DND-41 (cell line): ENCODE results near the gene VAV2.

ENCODE experiments used
- ATAC-seq: fragments of 200-7000 bp; cut with Tn5 transposase; 3 replicates; pipeline ENCODE4 v1.9.1; 2021; ENCODE audit warnings: low read depth; ENCODE audit not compliant: insufficient read depth
- DNase-seq: peaks from one replicate; pipeline ENCODE4 v3.0.0-alpha.2; 2020
- H2AFZ ChIP-seq: 2 replicates; pipeline ENCODE4 v1.6.0; 2012; ENCODE audit warnings: low read depth, low read length
- H3K27ac ChIP-seq: 2 replicates; pipeline ENCODE4 v1.5.1; 2012; ENCODE audit warnings: low read length, inconsistent platforms
- H3K27me3 ChIP-seq: fragments of 200-600 bp; sonication (generic); 2 replicates; pipeline ENCODE4 v1.6.0; 2012; ENCODE audit warnings: low read length, mild to moderate bottlenecking, inconsistent platforms; ENCODE audit not compliant: insufficient read depth, poor library complexity
- H3K36me3 ChIP-seq: 2 replicates; pipeline ENCODE4 v1.5.1; 2012; ENCODE audit warnings: low read length, inconsistent platforms; ENCODE audit not compliant: insufficient read depth
- H3K4me1 ChIP-seq: 2 replicates; pipeline ENCODE4 v1.5.1; 2012; ENCODE audit warnings: mild to moderate bottlenecking, low read length; ENCODE audit not compliant: insufficient read depth
- H3K4me2 ChIP-seq: 2 replicates; pipeline ENCODE4 v1.6.0; 2012; ENCODE audit warnings: mild to moderate bottlenecking, moderate library complexity, low read length, inconsistent platforms; ENCODE audit not compliant: insufficient read depth
- H3K4me3 ChIP-seq, 2 experiments: fragments of 200-600 bp in 1 of 2; shearing (Covaris generic) in 1 of 2; 2 replicates each; pipeline ENCODE4 v1.5.1; 2012 to 2016; ENCODE audit warnings: inconsistent platforms in 2 of 2, low read length in 2 of 2, mild to moderate bottlenecking in 2 of 2, low read depth in 1 of 2, moderate library complexity in 1 of 2
- H3K79me2 ChIP-seq: 2 replicates; pipeline ENCODE4 v1.6.0; 2012; ENCODE audit warnings: low read length, inconsistent platforms; ENCODE audit not compliant: insufficient read depth
- H3K9ac ChIP-seq: 2 replicates; pipeline ENCODE4 v1.6.0; 2012; ENCODE audit warnings: low read depth, mild to moderate bottlenecking, inconsistent platforms, low read length, moderate library complexity
- H3K9me3 ChIP-seq: 2 replicates; pipeline ENCODE4 v1.5.1; 2012; ENCODE audit warnings: low read length, moderate library complexity, mild to moderate bottlenecking, inconsistent platforms; ENCODE audit not compliant: insufficient read depth, severe bottlenecking
- H4K20me1 ChIP-seq: 2 replicates; pipeline ENCODE4 v1.6.0; 2012; ENCODE audit warnings: low read length; ENCODE audit not compliant: insufficient read depth
- EZH2 ChIP-seq: IDR thresholded peaks from 3 replicates; pipeline ENCODE4 v1.6.1; 2012; ENCODE audit warnings: borderline replicate concordance, low read depth, mild to moderate bottlenecking, moderate library complexity, low read length, inconsistent platforms; ENCODE audit not compliant: severe bottlenecking
- TF ChIP-seq, protein P1 (sequence below): IDR thresholded peaks from 2 replicates; pipeline ENCODE4 v1.5.1; 2012; ENCODE audit warnings: borderline replicate concordance, low read length, moderate library complexity, mild to moderate bottlenecking; ENCODE audit not compliant: poor library complexity, severe bottlenecking; ENCODE audit errors: extremely low read depth

VAV2 gene

DNA sequence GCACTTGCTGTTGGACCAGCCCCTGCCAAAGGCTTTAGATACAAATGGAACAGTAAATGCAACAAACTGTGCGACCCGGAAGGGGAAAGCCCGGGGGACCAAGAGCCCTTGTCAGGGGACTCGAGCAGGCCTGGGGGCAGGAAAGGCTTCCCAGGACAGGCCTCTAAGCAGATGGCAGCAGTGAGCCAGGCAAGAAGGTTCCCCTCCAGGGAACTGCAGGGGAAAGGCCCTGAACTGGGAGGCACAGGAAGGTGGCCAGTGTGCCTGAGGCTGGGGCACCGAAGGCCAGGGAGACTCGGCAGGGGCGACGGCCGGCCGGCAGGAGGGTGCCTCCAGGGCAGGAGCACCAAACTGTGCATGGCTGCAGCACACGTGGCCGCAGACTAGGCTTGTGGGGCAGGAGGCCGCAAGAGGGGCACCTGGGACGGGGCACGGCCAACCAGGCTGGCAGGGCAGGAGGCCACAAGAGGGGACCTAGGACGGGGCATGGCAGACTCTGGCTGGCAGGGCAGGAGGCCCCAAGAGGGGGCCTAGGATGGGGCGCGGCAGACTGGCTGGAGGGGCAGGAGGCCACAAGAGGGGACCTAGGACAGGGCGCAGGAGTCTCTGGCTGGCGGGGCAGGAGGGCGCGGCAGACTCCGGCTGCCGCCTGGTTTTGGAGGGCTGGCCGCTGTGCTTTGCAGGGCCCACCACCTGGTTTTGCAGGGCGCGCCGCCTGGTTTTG is 10.0 kb downstream of the VAV2 start:
- no peaks in the 10 kb centered on the region for H4K20me1 ChIP-seq
- DNase-seq (no peak), ATAC-seq (no peak)
- no peaks in the 10 kb centered on the region for H3K9me3 ChIP-seq
- H3K27ac ChIP-seq, result no peak overlapping the region
- H3K4me2 ChIP-seq, result no peak overlapping the region
- H3K27me3 ChIP-seq, result no peaks in the 10 kb centered on the region
- H3K79me2 ChIP-seq, result no peaks in the 10 kb centered on the region
- no peak for TF ChIP-seq EZH2
- TF ChIP-seq, protein P1, sequence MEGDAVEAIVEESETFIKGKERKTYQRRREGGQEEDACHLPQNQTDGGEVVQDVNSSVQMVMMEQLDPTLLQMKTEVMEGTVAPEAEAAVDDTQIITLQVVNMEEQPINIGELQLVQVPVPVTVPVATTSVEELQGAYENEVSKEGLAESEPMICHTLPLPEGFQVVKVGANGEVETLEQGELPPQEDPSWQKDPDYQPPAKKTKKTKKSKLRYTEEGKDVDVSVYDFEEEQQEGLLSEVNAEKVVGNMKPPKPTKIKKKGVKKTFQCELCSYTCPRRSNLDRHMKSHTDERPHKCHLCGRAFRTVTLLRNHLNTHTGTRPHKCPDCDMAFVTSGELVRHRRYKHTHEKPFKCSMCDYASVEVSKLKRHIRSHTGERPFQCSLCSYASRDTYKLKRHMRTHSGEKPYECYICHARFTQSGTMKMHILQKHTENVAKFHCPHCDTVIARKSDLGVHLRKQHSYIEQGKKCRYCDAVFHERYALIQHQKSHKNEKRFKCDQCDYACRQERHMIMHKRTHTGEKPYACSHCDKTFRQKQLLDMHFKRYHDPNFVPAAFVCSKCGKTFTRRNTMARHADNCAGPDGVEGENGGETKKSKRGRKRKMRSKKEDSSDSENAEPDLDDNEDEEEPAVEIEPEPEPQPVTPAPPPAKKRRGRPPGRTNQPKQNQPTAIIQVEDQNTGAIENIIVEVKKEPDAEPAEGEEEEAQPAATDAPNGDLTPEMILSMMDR, result no peak
- no peak overlapping the region for H3K9ac ChIP-seq
- H3K4me1 ChIP-seq, result no peaks in the 10 kb centered on the region
- H2AFZ ChIP-seq, result no peak overlapping the region
- no peak overlapping the region for H3K4me3 ChIP-seq
- no peaks in the 10 kb centered on the region for H3K36me3 ChIP-seq

- no peak overlapping the region for H3K9ac ChIP-seq
- no peak overlapping the region for H3K4me3 ChIP-seq
- no peaks in the 10 kb centered on the region for H3K27me3 ChIP-seq
- H3K27ac ChIP-seq, result no peak overlapping the region
- H3K79me2 ChIP-seq, result no peaks in the 10 kb centered on the region
- no peak overlapping the region for H2AFZ ChIP-seq
- no peak for TF ChIP-seq EZH2
- no peaks in the 10 kb centered on the region for H3K4me1 ChIP-seq
- no peak for DNase-seq
- H3K4me2 ChIP-seq, result no peak overlapping the region
- H3K9me3 ChIP-seq, result no peaks in the 10 kb centered on the region
- H3K36me3 ChIP-seq, result no peaks in the 10 kb centered on the region
- H4K20me1 ChIP-seq, result no peaks in the 10 kb centered on the region
- ATAC-seq, result no peak
Measured at GRCh38 chr9:133981589-133981957, 10.6 kb downstream of the VAV2 start.

- no peak for DNase-seq
- no peaks in the 10 kb centered on the region for H3K27me3 ChIP-seq
- H3K9me3 ChIP-seq, result no peaks in the 10 kb centered on the region
- no peak overlapping the region for H3K27ac ChIP-seq
- H2AFZ ChIP-seq, result no peak overlapping the region
- H3K4me3 ChIP-seq, result no peak overlapping the region
- no peaks in the 10 kb centered on the region for H3K4me1 ChIP-seq
- H4K20me1 ChIP-seq, result no peaks in the 10 kb centered on the region
- ATAC-seq, result no peak
- no peaks in the 10 kb centered on the region for H3K36me3 ChIP-seq
- no peak overlapping the region for H3K9ac ChIP-seq
- TF ChIP-seq, protein P1, result no peak
- TF ChIP-seq EZH2, result no peak
- no peak overlapping the region for H3K4me2 ChIP-seq
- H3K79me2 ChIP-seq, result no peaks in the 10 kb centered on the region
Measured at GRCh38 chr9:133980864-133981588, 11.1 kb downstream of the VAV2 start.

GRCh38 chr9:133979921-133980863 is 11.9 kb downstream of the VAV2 start:
- H3K9me3 ChIP-seq, result no peaks in the 10 kb centered on the region
- ATAC-seq (no peak), DNase-seq (no peak)
- no peak overlapping the region for H3K4me3 ChIP-seq
- H3K9ac ChIP-seq, result no peak overlapping the region
- no peaks in the 10 kb centered on the region for H3K79me2 ChIP-seq
- H4K20me1 ChIP-seq, result no peaks in the 10 kb centered on the region
- no peak overlapping the region for H3K27ac ChIP-seq
- no peaks in the 10 kb centered on the region for H3K27me3 ChIP-seq
- H3K36me3 ChIP-seq, result no peaks in the 10 kb centered on the region
- TF ChIP-seq, protein P1, result no peak
- TF ChIP-seq EZH2, result no peak
- no peak overlapping the region for H2AFZ ChIP-seq
- H3K4me2 ChIP-seq, result no peak overlapping the region
- H3K4me1 ChIP-seq, result no peaks in the 10 kb centered on the region
